G401 (cell line): ENCODE results near the gene ABCA12. TPM values are rescaled to one million over a fixed set of nuclear protein-coding genes. Genes with fewer than 3 reads are reported as not detected.

Experiments used
- DNase-seq: peaks from one replicate; pipeline ENCODE4 v3.0.0-alpha.2; 2015; ENCODE audit warnings: low spot score
- in situ Hi-C: cut with HindIII; loops from 2 replicates; pipeline ENCODE4 v1.10.0; 2016; ENCODE audit warnings: low sequenced_read_pairs, mixed read lengths
- total RNA-seq: library from RNA; depleted of rRNA; stranded (reverse); fragments of >200 nt; shearing (Covaris generic); gene quantifications from 2 replicates; pipeline ENCODE4 v1.2.3, GENCODE V29; 2014

The ABCA12 gene
- total RNA-seq, 1 experiment from 2014 or later, result not detected

DNA sequence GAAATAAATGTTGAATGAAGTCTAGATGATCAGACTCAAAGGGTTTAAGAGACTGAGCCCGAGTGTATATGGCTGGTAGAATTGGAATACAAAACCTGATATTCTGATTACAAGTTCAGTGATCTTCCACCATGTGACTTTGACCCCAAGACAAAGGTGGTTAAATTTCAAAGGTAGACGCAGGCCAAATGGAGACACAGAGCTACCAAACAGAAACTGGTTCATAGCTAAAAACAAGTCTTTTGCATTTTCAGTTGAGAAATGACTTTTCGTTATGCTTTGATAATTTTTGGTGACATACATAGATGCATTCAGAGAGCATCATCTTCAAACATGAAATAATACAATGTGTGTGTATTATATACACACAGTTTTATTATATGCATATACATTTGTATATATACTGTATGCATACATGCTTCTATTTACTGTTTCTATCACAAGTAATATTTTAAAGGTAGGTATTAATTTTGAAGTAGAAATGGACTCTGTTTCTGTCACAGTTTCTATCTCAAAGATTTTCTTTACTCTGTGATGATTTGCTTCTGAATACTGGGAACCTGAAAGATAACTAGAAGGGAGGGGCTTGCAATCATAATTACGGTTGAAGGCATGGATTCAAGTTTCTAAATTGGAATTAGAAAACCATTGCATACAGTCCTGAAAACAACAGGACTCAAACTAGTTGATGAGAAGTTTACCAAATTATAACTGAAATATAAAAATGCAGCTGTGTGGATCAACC lies 142.3 kb downstream of the ABCA12 start:
- DNase-seq, result no peak
- in situ Hi-C loops, result no loop called here

DNA sequence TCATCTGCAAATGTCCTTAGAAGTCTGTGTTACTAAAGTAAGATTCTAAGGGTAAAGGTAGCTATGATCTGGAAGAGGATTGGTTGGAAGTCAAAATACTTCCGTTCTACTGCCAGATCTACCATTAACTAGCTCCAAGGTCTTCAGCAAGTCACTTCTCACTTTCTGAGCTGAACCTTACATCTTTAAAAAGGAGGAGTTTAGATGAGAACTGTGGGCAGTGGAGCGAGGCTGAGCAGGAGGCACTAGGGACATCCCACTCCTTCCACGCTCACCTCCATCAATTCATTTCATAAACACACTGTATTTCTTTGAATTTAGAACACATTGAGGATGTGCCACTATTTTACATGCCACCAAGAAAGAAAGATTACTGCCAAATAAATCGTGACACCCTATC lies 143.0 kb downstream of the ABCA12 start:
- in situ Hi-C loops, result no loop called here

DNA sequence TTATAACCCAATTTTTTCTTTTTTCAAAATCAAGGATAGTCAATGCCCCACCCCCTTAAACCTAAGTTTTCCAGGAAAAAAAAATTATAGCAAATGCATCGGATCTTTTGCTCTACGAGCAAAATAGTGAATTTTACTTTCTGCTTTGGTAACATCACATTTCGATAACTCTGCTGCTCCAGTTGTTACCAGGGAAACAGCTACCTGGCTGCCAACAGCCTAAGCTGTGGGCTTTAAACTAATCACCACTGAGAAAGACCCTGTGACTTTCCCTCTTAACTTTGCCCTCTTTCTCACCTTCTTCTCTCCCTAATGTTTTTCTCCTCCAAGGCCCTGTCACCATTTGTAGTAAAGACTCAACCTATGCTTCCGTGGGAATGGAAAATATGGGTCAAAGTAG lies 145.5 kb downstream of the ABCA12 start:
- in situ Hi-C loops, result no loop called here
- DNase-seq, result no peak

More for the DNA sequence above, 143.0 kb downstream of the ABCA12 start:
- no peak for DNase-seq

DNA sequence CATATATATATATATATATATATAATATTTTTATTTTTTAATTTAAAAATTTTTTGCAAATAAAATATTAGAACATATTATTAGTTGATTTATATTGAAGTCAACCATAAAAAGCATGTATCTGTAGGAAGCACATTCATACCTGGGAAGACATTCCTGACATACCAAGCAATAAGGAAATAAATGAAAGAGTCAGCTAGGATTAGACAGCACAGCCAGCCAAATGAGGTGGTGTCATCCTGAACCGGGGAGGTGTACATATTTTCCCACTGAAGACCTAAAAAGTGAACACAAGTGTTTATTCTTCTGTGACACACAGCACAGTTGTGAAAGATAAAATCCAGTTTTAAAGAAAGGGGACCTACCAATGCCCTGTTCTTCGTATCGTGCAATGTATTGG lies 149.2 kb downstream of the ABCA12 start:
- DNase-seq, result no peak
- in situ Hi-C loops, result no loop called here

DNA sequence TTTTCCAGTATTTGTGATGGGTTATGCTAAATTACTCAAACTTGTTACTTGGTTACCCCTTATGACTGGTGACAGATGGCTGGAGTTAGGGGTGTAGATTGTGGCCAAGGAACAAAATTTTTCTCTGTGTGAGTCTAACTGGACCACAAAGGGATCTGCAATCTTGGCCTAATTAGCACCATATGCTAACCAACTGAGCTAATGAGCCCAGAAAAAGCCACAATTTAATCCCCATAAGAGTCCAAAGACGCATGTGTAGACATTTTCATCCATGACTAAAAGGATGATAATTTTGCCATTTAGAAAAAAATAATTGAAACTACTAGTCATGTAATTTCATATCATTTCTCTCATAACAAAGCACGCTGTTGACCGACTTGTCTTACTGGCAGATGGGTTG lies 151.2 kb downstream of the ABCA12 start:
- DNase-seq, result peak; percentile 30
- in situ Hi-C loops, result no loop called here

DNA sequence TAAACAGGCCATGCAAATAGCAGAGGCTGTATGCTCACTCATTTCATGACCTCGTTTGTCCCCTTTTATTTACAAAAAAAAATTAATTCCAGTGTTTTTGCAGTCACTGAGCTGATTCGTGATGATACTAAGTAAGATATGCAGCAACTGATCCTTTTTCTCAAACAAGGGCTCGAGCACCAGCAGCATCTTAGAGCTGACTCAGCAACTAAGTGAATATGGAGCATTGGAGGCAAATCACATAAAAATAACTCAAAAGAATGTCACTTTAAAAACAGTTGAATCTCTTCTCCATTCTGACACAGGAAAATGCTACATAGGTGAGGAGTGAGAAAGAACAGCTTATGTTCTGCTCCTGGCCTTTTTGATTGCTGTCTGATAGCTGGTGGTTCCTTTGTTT lies 152.8 kb downstream of the ABCA12 start:
- DNase-seq, result no peak
- in situ Hi-C loops, result no loop called here

DNA sequence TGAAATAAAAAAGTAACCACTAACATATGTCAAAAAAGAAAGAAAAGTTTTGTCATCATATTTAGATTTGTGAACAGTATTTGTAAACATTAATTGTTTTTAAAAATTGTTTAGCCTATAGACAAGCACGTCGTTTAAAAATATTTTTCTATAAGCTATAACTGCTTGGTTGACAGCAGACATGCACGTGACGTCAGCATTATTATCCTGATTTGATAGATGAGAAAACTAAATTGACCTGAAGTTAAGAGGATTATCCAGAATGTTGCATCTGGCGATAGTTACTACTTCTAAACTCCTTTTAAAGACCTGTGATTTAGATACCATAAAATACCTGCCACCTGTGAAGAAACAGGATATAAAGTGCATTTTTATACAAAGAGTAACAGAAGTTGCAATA lies 172.0 kb downstream of the ABCA12 start:
- in situ Hi-C loops, result no loop called here
- DNase-seq, result no peak

DNA sequence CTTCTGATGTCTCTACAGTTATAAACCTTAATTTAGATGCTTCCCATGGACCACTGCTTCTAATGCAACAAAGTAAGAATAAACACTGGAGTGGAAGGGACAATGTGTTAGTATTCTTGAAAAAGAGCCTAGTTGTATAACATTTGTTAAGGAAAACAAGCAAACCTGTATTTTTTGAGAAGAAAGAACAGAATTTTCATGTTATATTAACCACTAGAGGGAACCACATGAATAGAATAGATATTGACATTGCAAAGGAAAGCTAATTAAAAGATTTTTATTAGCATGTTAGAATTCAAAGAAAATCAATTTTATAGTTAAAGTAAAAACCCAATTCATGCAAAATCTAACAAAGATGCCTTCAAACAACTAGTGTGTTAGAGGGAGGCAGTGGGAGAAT lies 177.7 kb downstream of the ABCA12 start:
- DNase-seq, result no peak
- in situ Hi-C loops, result no loop called here

DNA sequence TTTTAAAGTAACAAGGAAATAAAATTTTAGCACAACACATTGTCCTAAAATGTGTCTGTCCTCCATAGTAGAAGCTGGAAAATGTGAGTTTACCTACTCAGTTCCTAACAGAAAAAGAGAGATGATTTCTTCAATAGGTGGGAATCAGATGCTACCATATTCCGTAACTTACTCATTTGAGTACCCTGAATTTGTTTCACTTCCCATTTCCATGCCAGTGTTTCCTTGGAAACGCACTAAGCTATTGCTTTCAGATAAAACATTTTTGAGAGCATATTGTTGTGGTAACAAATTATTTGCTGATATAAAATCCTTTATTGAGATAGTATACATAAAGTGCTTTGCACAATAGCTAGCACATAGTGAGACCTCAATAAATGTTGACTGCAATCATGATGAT lies 191.5 kb downstream of the ABCA12 start:
- in situ Hi-C loops, result no loop called here
- no peak for DNase-seq

DNA sequence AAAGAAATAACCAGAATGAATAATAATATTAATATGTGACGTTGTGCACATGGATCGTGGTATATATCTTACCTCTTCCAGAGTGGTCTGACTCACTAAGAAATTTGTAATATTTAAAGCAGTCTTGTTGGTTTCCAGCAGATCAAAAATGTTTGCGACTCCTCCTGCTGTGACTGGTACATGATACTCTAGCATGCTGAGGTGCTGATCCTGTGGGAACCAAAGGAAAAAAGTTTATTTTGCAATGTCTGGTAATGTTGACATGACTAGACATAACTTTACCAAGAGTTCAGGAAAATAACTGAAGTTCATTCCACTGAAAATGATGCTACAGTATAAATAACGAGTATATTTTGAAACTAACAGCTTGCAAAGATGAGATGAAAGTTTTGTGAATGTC lies 204.4 kb downstream of the ABCA12 start:
- no peak for DNase-seq
- in situ Hi-C loops, result no loop called here

DNA sequence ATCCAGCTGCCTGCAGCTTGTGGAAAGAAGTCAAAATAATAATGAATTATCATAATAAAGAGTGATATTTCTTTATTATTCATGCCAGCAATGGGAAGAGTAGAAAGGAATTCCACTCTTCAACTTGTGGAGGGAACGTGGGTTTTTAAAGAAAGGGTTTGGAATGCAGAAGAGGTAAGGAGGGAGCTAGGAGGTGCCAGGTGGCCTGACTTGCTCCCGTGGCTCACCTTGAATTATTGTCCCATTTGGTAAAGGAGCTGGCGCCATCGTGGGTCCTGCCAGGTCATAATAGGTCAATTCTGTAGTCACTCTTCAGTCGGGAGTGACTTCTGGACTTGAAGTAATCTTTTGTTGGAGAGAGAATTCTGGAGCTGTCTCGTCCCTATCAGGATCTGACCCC lies 233.8 kb downstream of the ABCA12 start:
- DNase-seq, result no peak
- in situ Hi-C loops, result no loop called here

DNA sequence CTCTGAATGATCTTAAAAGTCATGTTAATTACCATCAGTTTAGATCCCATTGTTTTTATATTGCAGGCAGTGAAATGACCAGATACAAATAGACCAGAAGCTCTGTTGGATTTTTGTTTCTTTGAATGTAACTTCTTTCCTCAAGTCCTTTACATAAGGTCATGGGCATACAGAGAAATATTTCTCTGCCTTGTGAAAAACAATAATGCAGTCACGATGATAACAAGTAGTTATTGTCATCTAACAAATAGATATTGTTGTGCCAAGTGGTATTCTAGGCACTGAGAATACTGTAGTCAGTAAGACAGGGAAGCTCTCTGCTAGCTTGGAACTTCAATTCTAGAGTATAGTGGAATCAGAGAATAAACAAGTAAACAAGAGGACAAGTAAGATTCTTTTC lies 234.2 kb downstream of the ABCA12 start:
- no peak for DNase-seq
- in situ Hi-C loops, result no loop called here

DNA sequence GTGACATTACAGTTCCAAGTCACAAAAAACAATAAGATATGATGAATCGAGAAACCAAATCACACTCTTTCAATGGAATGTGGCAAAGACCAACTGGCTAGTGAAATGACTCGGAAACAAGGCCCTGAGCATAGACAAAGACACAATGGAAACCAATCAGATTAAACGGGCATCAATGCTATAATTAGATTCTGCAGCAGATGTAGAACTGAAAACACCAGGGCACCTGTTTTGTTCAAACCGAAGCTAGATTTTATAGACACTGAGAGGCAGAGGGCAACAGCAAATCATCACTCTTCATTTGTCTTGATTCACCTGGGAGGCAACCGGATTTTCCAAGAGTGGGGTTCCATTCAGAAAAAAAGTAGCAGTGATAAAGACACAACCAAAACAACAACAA lies 236.1 kb downstream of the ABCA12 start:
- DNase-seq, result no peak
- in situ Hi-C loops, result no loop called here

DNA sequence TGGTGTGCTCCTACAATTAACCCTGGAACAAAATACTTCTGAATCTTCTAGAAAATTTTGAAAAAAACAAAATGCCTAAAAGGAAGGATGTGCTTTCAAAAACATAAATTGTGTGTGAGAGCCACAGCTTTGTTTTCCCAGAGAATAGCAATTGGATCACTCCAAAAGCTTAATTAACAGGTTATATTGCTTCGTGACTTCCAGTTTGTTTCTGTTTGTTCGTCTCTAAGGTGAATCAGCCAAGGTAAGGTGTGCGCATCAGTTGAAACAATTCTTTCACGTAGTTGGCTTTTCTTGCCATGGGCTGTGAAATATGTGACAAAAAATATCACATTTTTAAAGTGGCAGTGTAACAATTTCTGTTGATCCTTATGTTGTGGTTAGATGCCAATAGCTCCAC lies 238.7 kb downstream of the ABCA12 start:
- DNase-seq, result no peak
- in situ Hi-C loops, result no loop called here

DNA sequence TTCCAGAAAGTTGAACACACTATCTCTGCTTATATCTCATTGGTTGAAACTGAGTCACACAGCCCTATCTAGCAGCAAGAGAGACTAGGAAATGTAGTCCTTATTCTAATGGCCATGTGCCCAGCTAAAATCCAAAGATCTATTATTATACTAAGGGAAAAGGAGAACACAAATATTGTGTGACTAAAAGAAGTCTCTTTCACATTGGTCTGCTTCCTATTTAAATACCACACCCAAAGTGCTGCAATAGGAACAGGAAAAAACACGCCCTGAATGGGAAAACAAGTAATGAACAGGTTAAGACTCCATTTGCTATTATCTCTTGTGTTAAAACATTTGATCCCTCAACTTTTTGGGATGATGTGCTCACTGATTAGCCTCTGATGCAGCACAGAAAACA lies 242.2 kb downstream of the ABCA12 start:
- no peak for DNase-seq
- in situ Hi-C loops, result no loop called here

DNA sequence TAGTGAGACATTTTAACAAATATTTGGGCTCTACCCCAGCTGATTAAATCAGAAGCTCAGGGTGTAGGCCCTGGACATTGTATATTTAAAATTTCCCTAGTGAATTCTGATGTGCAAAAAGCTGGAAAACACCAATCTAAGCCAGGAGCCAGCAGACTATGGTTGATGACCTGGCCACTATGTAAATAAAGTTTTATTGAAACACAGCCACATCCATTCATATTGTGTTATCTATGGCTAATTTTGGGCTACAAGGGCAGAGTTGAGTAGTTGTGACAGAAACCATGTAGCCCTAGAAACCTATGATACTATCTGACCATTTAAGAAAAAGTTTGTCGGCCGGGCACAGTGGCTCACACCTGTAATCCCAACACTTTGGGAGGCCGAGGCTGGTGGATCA lies 243.0 kb downstream of the ABCA12 start:
- DNase-seq, result no peak
- in situ Hi-C loops, result no loop called here

DNA sequence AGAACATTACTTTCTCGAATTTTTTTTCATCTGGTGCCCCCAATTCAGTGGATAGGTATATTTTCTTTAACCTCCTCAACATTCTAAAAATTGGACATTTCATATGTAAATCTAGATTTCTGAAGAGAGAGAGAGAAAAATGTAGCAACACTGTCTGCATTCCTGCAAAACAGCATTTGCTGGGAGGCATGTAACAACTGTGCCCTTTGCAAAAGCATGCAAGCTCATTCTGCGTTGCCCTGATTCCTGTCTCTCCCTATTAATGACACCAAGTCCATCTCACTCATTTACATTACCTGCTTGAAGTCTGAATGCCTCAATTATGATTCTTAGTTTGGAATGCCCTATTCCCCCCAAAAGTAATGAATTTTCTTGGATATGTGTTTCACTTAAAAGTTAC lies 249.1 kb downstream of the ABCA12 start:
- in situ Hi-C loops, result no loop called here
- DNase-seq, result no peak

DNA sequence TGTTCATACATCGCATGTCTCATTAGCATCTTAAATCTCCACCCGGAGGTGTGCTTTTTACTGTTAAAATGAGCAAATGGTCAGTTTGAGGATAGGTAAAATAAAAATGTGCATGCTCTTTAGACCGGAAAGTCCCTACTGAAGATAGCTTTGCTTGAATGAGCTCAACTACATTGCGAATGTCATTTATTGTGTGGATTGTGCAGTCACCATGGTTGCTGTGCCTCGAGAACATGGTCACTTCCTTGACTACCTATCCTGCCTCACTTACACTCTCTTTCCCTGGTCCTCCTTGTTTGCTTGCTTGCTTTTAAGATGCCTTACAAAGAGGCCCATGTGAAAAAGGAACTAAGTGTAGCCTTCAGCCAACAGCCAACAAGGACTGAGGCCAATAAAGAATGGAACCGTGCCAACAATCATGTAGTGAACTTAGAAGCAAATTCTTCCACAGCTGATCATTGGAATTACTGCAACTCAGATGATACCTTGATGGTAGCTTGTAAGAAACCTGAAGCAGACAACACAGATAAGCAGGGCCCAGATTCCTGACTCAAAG lies 256.7 kb downstream of the ABCA12 start:
- DNase-seq, result peak; percentile 6
- in situ Hi-C loops, result no loop called here
